Stimulated activated CD4-positive, alpha-beta T cell treated with anti-CD3 and anti-CD28 coated beads, Interleukin-12 subunit alpha, Interleukin-12 subunit beta, amount 100 ng/mL, for 48 hours (primary cell): ENCODE data around the gene TNRC6B.
A peak's percentile ranks its signal among the peaks of the same experiment; 100 is the strongest.

Experiments
- DNase-seq, 3 donors: peaks; one replicate each; pipeline ENCODE4 v3.0.0-alpha.2; 2020; ENCODE audit warnings: low read depth in 2 of 3, low spot score in 1 of 3

TNRC6B gene

DNA sequence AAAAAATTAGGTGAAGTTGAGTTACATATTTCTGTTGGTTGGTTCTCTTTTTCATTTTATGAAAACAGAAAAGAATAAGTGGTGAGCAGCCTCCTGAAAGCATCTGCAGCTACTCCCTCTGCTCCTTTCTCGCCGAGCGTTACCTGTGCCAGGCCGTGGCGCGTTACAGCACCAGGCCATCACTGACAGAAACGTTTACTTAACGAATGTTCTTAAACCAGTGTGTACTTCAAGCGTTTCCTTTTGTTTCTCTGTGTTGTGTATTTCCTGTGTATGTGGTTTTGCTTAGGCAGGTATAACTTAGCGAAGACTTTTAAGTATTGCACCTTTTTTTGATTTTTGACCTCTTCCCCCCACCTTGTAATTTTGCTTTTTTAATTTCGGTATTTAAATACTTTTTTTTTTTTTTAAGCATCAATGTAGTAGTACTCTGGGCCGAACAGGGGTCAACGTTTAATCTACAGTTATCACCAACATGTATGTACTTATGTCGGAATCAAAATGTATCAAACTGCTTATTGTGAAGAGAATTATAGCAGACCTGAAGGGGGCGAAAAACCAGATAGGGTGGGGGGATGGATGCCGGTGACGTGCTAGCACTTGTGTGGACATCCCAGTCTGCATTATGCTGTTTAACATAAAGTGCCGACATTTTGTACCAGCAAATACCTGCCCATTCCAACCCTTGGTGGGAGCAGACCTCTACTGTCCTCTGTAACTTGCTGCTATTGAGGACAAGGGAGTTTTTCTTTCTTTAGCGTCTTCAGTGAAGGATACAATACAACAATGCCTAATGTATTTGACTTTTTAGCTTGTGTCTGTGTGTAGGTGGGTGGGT lies 147.0 kb downstream of the TNRC6B start:
- no peak for DNase-seq

DNA sequence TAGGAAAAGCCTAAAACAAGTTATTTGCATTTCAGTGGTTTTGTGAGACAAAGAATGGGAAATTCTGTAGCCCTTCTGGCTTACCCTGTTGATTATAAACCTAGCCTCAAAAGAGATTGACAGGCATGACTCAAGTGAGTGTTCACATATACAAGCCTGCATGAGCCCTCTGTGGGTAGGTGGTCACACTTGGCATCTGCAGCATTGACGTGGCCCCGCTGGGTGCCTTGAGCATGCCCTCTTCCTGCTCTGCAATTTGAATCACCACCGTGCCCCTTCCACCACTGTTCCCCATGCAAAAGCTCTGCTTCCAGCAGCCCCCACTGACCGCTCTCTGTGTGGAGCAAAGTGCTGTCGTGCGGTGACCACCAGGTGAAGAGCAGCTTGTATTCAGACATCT lies 147.6 kb downstream of the TNRC6B start:
- peak in 2 of 3 donors; percentile 55 to 56 for DNase-seq

DNA sequence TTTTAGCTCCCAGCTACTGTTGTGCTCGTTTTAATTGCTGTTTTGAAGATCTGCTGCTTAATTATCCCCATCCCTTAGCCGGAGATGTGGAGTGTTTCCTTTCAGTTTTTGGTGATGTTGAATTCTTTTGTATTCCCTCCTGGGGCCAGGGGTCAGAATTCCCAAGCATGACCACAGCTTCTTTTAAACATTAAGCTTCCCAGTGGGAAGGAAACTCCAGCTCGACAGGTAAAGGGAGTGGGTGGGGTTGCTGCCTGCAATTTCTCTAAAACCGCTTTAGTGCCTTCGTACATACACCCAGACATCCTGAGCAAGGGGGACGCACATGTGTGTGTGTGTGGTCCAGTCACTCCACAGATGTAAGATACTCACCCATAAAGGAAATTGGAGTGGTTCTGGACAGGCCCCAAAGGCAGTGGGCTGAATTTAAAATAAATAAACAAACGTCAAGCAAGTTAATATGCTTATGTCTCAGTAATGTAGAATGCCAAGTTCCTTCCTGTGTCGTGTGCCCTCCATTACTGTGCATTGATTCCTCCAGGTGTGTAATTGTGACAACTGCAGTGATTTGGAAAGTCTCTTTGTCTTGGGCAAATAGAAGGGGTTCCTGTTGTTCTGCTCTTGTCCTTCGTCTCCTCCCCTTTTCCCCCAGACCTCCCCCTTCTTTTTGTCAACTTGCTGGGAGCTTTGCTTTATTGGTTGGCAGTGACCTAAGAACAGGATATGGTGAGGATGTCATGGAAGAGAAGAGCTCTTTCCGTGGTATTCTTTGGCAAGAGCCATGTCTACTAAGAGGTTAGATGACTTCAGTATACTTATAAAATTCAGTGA lies 149.4 kb downstream of the TNRC6B start:
- DNase-seq = no peak

DNA sequence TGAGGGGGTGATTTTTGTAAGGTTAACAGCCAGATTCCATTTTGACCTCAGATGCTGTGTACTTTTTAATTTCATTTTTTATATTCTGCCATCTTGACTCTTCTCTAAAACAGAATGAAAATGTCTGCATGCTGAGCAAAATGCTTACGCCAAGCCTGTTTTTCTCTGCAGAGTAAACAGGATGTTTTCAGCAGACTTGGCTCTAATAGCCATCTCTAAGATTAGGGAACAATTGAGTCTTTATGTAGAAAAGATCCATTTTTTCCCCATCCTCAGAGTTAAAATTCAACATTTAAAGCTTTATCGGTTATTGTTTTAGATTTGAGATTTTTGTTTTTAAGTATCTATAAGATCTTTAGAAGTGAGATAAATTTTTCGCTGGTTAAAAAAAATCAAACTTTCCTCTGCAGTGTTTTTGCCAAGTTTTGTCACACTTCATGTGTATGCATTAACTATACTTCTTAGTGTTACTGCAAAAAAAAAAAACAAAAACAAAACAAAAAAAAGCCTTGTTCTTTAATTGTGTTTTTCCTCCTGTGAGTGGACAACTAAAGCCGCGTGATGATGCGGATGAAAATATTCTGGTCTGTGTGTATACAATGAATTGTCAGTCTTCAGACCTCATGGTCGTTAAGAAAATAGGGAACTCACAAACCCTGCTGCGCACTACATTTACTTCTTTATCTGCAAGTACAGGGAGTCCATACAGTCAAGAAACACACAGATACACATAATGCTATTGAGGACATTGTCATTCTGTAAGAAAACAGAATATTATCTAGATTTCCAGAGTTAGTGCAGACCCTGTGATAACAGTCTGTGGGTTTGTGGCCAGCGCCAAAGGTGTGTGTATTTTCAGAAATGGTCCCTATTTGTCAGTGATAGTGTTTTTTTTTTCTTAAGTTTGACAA lies 151.1 kb downstream of the TNRC6B start:
- no peak for DNase-seq

DNA sequence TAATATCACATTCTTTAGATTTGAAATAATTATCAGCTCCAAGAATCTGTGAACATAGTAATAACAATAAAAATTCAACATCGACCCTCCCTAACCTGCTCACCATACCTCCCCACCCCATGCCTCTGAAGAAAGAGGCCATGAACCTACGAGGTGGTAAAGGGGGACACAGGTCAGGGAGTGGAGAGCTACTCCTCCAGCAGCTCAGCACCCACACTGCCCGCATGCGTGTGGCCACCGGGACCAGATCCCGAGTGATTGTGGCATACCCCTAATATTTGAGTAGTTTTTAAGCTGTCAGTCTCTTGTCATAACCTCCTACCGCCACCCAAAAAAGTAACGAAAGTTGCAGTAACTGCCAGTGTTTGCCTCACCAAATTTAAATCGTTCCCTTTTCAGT lies 151.7 kb downstream of the TNRC6B start:
- no peak for DNase-seq

DNA sequence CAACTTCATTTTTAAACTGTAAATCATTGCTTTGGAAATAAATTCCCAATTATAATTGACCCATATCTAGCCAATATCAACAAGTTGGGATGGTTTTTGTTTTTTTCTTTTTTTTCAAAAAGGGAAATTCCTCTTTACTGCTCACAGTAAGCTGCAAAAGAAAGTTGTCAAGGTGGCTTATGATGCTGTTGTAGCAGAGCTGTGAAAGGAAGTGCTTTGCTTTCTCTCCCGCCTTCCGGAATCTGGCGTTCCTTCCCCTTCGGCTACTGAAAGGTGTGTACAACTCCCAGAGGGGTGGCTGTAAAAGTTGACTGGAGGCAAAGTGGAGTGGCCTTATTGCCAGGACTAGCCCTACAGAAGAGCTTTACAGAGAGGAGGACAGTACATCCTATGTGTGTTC lies 152.4 kb downstream of the TNRC6B start:
- DNase-seq = no peak

DNA sequence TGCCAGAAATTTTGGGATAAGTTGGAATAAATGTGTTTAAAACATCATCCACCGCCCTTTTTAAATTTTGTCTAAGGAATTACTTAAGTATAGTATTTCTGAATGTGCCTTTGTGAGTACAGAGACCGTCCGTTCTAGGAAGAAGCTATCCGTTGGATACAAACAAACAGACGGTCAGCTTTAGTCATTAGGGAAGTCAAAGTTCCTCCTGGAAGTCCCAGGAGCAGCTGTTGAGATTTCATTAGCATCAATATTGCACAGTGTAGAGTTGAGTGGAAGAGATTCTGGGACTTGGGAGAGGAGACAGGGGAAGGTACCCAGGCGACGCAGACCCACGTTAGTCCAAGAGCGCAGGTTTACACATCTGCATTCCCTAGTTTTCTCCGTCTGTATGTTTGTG lies 152.9 kb downstream of the TNRC6B start:
- no peak for DNase-seq

DNA sequence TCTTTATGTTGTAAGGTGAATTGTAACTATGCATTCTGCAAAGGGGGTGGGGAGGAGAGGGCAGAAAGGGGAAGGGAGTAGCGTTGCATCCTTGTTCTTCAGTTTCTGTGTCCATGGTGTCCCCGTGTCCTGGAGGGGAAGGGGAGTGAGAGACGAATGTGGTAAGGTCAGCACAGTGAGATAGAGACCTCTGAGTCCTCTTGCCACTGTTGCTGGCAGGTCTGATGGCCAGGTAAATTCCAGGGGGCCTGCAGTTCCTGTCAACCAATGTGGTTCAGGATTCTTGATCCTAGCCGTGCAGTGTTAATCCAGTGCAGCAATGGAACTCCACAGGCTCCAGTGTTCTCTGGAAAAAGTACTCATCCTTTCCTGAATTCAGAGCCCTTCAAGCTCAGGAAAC lies 154.0 kb downstream of the TNRC6B start:
- no peak for DNase-seq

DNA sequence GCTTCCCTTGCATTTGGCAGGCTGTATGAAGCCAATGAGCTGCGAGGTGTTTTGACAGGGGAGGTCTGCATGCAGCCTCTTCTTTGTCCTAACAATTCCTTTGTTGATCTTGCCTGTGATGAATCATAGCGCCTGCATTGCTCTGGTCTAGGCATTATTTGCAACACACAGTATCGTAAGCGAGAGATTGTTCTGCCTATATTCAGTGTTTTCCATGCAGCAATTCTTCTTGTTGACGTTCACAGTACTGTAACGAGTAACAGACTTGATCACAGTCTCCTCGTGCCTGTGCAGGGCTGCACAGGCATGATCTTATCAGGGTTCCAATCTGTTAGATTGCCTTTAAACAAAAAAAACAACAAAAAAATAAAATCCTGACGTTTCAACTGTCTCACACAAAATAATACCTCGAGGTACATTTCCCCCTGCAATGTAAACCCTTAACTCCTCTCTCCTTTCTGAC lies 154.6 kb downstream of the TNRC6B start:
- no peak for DNase-seq

DNA sequence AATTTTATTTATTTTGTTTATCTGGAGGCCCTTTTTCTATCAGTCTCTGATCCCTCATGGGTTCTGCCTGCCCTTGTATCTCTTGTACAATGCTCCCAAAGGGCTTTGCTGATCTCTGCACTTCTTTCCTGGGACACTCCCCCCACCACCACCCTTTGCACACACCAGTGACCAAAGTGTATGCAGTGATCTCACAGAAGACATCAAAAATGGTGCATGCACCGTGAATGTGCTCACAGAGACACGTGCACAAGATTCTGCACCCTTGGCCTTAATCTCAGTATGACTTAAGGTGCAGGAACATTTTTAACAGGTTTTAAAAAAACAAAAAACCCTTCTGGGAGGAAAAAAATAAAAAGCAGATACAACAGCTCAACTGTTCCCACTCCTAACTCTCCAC lies 156.3 kb downstream of the TNRC6B start:
- DNase-seq = no peak

DNA sequence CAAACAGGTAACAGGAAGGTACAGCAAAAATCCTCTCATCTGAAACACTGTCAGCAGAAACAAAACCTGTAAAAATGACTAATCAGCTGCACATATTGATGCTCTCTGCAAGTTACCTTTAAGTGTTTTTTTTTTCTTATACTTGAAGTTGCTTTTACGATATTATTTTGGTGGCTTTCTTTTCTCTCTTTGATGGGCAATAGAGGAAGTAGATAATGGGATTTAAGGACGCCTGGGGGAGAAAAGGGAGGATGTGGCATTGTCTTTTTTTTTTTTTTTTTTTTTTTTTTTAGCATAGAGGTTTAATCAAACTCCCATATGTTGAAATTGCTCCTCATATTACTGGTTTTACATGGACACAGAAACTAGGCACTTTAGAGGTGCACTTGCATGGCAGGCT lies 157.2 kb downstream of the TNRC6B start:
- DNase-seq = no peak

DNA sequence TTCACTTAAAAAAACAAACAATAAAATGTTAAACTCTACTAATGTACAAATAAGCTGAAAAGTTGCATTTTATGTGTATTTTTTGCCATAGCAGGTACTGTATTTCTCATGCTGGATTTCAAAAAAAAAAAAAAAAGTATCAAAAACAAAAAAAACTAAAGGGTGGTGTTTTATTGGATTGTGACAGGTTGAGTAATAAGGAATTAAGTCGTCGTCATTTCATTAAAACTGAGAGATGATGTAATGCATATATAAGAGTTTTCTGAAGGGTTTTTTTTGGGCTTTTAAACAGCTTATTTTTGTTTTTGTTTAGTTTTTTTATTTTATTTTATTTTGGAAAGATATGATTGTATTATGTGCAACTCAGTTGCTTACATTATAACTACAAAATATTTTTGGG lies 157.6 kb downstream of the TNRC6B start:
- DNase-seq = no peak

DNA sequence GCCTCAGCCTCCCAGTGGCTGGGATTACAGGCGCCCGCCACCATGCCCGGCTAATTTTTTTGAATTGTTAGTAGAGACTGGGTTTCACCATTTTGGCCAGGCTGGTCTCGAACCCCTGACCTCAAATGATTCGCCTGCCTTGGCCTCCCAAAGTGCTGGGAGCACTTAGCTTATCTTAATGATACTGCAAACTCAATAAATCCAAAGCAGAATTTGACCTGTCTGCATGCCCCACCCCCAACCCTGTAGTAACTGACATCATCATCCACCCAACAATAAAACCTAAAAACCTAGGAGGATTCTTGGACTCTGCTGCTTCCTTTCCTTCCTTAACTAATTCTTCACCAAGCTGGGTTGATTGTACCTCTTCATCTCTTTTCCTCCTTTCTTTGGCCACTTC lies 162.3 kb downstream of the TNRC6B start:
- no peak for DNase-seq

DNA sequence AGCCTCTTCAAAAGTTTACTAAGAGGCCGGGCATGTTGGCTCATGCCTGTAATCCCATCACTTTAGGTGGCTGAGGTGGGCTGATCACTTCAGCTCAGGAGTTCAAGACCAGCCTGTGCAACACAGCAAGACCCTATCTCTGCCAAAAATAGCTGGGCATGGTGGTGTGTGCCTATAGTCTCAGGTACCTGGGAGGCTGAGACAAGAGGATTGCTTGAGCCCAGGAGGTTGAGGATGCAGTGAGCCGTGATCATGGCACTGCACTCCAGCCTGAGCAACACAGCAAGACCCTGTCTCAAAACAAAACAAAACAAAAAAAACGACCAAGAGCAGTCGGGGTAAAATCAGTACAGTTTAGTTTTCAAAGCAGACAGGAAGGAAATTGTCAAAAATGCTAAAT lies 163.9 kb downstream of the TNRC6B start:
- DNase-seq = no peak

DNA sequence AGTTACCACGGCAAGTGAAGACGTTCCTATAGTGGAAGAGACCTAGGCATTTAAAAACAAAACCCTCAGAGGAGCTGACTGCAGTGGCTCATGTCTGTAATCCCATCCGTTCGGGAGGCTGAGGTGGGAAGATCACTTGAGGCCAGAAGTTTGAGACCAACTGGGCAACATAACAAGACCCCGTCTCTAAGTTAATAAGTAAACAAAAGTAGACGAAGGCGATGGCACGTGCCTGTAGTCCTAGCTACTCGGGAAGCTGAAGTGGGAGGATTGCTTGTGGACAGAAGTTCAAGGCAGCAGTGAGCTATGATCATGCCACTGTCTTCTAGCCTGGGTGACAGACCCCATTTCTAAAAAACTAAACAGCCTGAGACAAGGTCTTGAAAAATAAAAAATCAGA lies 164.8 kb downstream of the TNRC6B start:
- no peak for DNase-seq

DNA sequence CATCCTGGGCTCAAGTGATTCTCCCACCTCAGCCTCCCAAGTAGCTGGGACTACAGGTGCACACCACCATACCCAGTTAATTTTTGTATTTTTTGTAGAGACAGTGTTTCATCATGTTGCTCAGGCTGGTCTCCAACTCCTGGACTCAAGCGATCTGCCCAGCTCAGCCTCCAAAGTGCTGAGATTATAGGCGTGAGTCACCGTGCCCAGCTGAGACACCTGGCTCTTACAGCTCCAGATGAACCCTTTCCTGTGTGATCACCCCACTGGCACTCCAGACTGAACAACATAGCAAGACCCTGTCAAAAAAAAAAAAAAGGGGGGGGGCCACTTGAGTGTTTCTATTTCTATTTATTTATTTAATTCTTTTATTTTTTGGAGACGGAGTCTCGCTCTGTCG lies 167.5 kb downstream of the TNRC6B start:
- DNase-seq = no peak

DNA sequence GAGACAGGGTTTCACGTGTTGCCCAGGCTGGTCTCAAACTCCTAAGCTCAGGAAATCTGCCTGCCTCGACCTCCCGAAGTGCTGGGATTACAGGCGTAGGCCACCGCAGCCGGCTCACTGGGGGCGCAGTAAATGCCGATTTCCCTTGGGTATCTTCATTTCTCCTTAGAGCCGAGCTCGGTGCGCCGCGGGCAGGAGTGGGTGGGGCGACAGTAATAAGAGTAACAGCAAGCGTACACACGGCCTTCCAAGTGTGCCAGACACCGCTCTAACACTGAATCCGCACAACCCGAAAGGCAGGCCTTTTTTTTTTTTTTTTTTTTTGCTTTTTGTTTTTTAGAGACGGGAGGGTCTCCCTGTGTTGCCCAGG lies 168.1 kb downstream of the TNRC6B start:
- DNase-seq = peak in 1 of 3 donors; percentile 55

DNA sequence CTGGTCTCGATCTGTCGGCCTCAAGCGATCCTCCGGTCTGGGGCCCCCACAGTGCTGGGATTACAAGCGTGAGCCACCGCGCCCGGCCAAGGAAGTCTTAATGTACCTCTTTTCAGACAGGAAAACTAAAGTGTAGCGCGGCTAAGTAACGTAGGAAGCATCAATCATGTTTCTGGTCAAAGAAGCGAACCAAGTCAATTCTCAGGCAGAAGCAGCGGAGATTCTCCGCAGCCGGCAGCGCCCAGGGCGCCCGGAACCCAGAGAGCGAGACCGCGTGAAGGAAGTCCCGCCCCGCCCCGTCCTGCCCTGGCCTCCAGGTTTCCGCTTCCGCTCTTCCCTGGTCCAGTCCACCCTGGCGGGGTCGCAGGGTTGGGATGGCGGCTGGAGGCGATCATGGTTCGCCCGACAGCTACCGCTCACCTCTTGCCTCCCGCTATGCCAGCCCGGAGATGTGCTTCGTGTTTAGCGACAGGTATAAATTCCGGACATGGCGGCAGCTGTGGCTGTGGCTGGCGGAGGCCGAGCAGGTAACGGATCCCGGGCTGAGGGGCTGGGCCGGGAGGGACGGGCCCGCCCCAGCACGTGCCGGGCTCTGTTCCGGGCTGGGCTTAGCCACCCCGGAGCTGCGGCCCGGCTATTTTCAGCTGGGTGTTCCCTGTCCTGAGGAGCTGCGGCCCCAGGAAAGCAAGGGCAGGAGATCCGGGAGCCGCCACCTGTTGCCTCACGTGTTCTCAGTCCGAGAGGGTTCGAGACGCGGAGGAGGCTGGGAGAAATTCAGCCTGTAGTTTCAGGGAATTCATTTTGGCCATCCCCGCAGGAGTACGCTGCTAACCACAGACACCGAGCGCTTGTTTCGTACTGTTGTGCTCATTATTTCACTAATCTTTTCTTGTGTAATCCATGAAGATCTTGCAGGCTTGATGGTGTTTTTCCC lies 168.7 kb downstream of the TNRC6B start, which contains the start of gene ADSL:
TSS of gene ADSL (plus strand) at position 316 of the 934 bp plus-strand sequence. CDS start at position 375, 59 bp downstream.
- DNase-seq = peak; percentile 75 to 86 (median 84)

DNA sequence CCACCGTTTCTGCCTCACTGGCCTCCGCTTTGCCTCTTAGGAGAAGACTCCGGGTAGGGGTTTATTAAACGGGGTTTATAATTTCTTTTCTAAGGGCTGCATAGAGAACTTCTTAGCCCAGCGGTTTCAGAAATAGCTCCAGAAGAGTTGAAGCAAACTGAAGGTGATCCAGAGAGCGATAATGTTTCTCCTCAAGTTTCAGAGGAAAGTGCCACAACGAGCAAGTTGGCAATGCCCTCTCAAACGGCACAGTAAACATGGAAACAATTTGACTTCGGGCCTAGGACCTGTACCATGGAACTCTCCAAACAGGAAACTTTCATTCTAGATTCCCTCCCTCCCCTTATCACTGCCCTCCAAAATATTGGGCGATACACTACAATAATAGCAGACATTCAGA lies 169.6 kb downstream of the TNRC6B start:
- DNase-seq = no peak

DNA sequence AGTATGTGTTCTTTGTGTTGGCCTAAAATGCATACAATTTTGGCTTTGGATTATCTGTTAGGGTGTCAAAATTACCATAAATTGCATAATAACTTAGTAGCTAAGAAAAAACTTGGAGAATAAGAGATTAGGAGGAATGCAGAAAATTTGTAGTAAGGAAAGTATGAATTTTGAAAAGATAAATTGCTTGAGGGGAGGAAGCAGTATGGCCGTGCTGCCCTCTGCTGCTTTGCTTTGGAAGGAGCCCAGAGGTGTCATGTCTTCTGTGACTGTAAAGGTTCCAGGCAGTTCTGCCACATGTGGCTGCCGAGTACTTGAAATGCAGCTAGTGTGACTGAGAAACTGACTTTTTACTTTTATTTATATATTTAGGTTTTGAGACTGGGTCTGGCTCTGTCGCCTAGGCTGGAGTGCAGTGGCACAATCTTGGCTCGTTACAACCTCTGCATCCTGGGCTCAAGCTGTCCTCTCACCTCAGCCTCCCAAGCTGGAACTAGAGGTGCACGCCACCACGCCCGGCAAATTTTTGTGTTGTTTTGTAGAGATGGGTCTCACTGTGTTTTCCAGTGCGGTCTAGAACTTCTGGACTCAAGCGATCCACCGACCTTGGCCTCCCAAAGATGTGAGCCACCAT lies 170.4 kb downstream of the TNRC6B start:
- peak in 2 of 3 donors; percentile 57 to 59 for DNase-seq
